A673 (cell line): ENCODE results near the gene METTL27. TPM values are rescaled to one million over a fixed set of nuclear protein-coding genes. Genes with fewer than 3 reads are reported as not detected.

Source experiments
- BruUV-seq: library from RNA; stranded (reverse); fragments of 400-500 nt; replicated peaks from 2 replicates; lab custom pipeline; 2021; lab: Mats Ljungman, UMichigan
- CTCF ChIA-PET: fragments of 300-600 bp; sonication (Branson Sonifier 250); formaldehyde crosslinking; loops from one replicate; lab custom pipeline; 2022; ENCODE audit warnings: antibody characterized with exemption; lab: Charles Lee
- POLR2A ChIA-PET: fragments of 300-600 bp; sonication (Branson Sonifier 250); formaldehyde crosslinking; loops from one replicate; lab custom pipeline; 2022; ENCODE audit warnings: antibody characterized with exemption; ENCODE audit not compliant: low non-redundant PET; lab: Charles Lee
- DNase-seq: peaks from one replicate; pipeline ENCODE4 v3.0.0-alpha.2; 2015; ENCODE audit warnings: low spot score
- H3K27ac ChIP-seq: fragments of 200-600 bp; sonication (generic); 2 replicates; pipeline ENCODE4 v1.5.1; 2016; ENCODE audit warnings: mixed run types, low read depth, mild to moderate bottlenecking, mixed read lengths, antibody characterized with exemption, low read length; ENCODE audit not compliant: poor library complexity, severe bottlenecking
- H3K27me3 ChIP-seq: fragments of 200-600 bp; sonication (generic); replicated peaks from 2 replicates; pipeline ENCODE4 v1.6.1; 2017; ENCODE audit warnings: mixed run types, low read depth, mild to moderate bottlenecking, mixed read lengths, antibody characterized with exemption, low read length; ENCODE audit not compliant: insufficient read depth, poor library complexity
- H3K36me3 ChIP-seq: fragments of 200-600 bp; sonication (generic); 2 replicates; pipeline ENCODE4 v1.6.1; 2016; ENCODE audit warnings: mixed run types, mild to moderate bottlenecking, mixed read lengths, antibody characterized with exemption, low read length; ENCODE audit not compliant: insufficient read depth, poor library complexity, severe bottlenecking
- H3K4me1 ChIP-seq: fragments of 200-600 bp; sonication (generic); 2 replicates; pipeline ENCODE4 v1.6.1; 2017; ENCODE audit warnings: mixed run types, mild to moderate bottlenecking, mixed read lengths, antibody characterized with exemption, low read length; ENCODE audit not compliant: insufficient read depth, poor library complexity, severe bottlenecking
- H3K4me3 ChIP-seq: fragments of 200-600 bp; sonication (generic); 2 replicates; pipeline ENCODE4 v1.5.1; 2016; ENCODE audit warnings: low read depth, mixed run types, mild to moderate bottlenecking, mixed read lengths, low read length; ENCODE audit not compliant: poor library complexity, severe bottlenecking
- H3K9me3 ChIP-seq: fragments of 200-600 bp; sonication (generic); 2 replicates; pipeline ENCODE4 v1.6.1; 2016; ENCODE audit warnings: mixed run types, low read depth, mild to moderate bottlenecking, mixed read lengths, antibody characterized with exemption, low read length; ENCODE audit not compliant: poor library complexity, severe bottlenecking
- CTCF ChIP-seq: fragments of 300-800, 200-600 bp; sonication (generic); conservative IDR thresholded peaks from 2 replicates; pipeline ENCODE4 v1.5.1; 2017; ENCODE audit warnings: low read depth, mild to moderate bottlenecking, antibody characterized with exemption, low read length, moderate library complexity, mixed read lengths
- EZH2 ChIP-seq: fragments of 200-600 bp; sonication (generic); IDR thresholded peaks from 2 replicates; pipeline ENCODE4 v1.6.1; 2017; ENCODE audit warnings: borderline replicate concordance, low read depth, mild to moderate bottlenecking, mixed read lengths, antibody characterized with exemption, low read length; ENCODE audit not compliant: poor library complexity, severe bottlenecking
- intact Hi-C: fragments of 100-400 bp; cut with micrococcal nuclease; formaldehyde crosslinking; loops from one replicate; pipeline ENCODE4 v1.10.0; 2022; ENCODE audit not compliant: unreplicated experiment
- total RNA-seq: library from RNA; stranded (reverse); gene quantifications from 2 replicates; pipeline ENCODE4 v1.2.3, GENCODE V29; 2021

The METTL27 gene
- total RNA-seq, 1 experiment from 2014 or later, result not detected

GRCh38 chr7:73866446-73866767 lies 24.1 kb upstream of the METTL27 start:
- Histone ChIP-seq H3K27ac (no peak overlapping the region), H3K36me3 (no peaks in the 10 kb centered on the region), H3K9me3 (no peaks in the 10 kb centered on the region), H3K27me3 (no peaks in the 10 kb centered on the region), H3K4me1 (no peaks in the 10 kb centered on the region), H3K4me3 (no peak overlapping the region)
- ChIA-PET POLR2A (no interaction called here), CTCF (interaction anchor here (0.6 kb wide), 1 partner anchor 160 kb away, joined by 4 read pairs; no protein-coding TSS in a partner anchor)
- DNase-seq, result no peak
- BruUV-seq, result no TSS peak
- no peak for TF ChIP-seq CTCF
- TF ChIP-seq EZH2, result no peak
- intact Hi-C loops, result loop anchor here (2.0 to 10.0 kb wide), 3 partner anchors 160 to 538 kb away; no protein-coding TSS in a partner anchor

DNA sequence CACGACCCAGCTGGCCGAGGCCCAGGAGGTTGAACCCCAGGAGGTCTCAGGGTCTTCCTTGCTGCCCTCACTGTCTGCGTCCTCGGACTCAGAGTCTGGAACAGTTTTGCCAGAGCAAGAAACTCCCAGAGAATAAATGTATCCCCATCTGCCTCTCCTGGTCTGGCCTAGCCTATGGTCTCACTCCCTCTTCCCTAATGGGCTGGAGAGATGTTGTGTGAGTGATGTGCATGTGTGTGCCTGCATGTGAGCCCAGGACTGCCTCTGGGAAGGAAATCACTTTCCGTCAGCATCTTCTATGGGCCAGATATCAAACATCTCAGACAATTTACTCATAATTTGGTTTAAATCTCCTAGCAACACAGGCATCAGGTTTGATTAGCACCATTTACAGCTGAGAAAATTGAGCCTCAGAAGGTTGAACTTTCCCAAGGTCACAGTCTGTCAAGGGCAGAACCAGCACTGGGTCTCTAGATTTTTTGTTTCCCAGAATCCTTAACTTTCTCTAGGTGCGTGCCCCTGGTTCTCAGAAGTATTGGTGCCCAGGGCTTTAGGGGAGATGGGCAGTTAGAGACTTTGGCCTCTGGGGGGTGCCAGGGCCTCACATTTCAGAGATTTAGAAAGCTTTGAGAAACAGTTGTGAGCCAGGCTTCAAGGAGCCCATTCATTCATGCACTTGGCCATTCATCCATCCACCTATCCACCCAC lies 23.6 kb upstream of the METTL27 start:
- H3K36me3 ChIP-seq, result no peaks in the 10 kb centered on the region
- BruUV-seq, result no TSS peak
- no peaks in the 10 kb centered on the region for H3K4me1 ChIP-seq
- intact Hi-C loops, result loop anchor here (2.0 to 10.0 kb wide), 3 partner anchors 161 to 539 kb away; no protein-coding TSS in a partner anchor
- no peak overlapping the region for H3K4me3 ChIP-seq
- ChIA-PET POLR2A (no interaction called here), CTCF (interaction anchor here (0.6 kb wide), 1 partner anchor 161 kb away, joined by 4 read pairs; no protein-coding TSS in a partner anchor)
- H3K27ac ChIP-seq, result no peak overlapping the region
- no peaks in the 10 kb centered on the region for H3K27me3 ChIP-seq
- H3K9me3 ChIP-seq, result no peaks in the 10 kb centered on the region
- peak; percentile 58 for DNase-seq
- TF ChIP-seq CTCF (peak; percentile 60), EZH2 (no peak)

- Histone ChIP-seq H3K36me3 (no peaks in the 10 kb centered on the region), H3K27me3 (no peaks in the 10 kb centered on the region), H3K4me1 (no peaks in the 10 kb centered on the region), H3K27ac (no peak overlapping the region), H3K9me3 (no peaks in the 10 kb centered on the region), H3K4me3 (no peak overlapping the region)
- BruUV-seq, result no TSS peak
- intact Hi-C loops, result loop anchor here (10.0 kb wide), 2 partner anchors 340 to 540 kb away; no protein-coding TSS in a partner anchor
- DNase-seq, result no peak
- CTCF ChIA-PET, result no interaction called here
- POLR2A ChIA-PET, result no interaction called here
- TF ChIP-seq EZH2, result no peak
- no peak for TF ChIP-seq CTCF
Measured at GRCh38 chr7:73864981-73865711, 22.8 kb upstream of the METTL27 start.
